ENCODE data around the gene KRT13. TPM values are rescaled to one million over a fixed set of nuclear protein-coding genes. Genes with fewer than 3 reads are reported as not detected.

Gene KRT13
- total and polyA plus RNA-seq, 4 donors: 0.13 to 3.7 (median 2.8) TPM; not detected in 1

DNA sequence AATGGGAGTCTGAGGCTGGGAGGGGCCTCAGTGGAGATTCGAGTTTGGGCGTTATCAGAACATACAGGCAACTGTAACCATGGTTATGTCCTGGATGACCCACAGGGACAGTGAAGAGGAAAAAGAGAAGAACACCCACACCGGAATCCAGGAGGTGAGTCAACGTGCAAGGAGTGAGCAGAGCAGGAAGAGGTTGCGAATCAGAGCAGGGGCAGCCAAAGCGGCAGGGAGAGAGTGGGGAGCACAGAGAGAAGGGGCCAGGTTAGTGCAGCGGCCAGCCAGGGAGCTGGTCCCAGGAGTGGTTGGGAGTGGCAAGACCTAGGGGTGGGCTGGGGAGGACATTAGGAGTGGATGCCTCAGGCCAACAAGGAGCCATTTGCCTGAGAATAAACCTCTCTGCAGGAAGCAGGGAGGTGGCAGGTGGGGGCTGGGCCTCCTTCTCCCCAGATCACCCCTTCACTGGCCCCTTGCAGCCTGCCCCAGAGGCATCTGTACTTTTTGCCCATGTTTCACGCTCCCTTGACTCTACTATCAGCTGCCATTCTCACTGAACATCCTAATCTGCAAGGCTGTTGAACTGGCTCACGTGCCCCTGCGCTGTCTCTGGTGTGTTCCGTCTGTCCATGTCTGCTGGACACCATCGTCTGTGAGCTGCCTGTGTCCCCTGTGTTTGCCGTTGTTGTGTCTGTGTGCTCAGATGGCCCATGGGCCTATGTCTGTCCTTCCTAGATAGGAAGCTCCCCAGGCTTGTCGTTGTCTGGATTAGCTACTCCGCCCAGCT lies 5.1 kb downstream of the KRT13 start:
- DNase-seq (ENCODE audit: low spot score): peak; percentile 51
- no peaks in the 10 kb centered on the region for H3K27me3 ChIP-seq (ENCODE audit: control insufficient read depth in 4 of 4, insufficient read depth in 4 of 4, low read length in 3 of 4)
- no peaks in the 10 kb centered on the region for H3K4me1 ChIP-seq (ENCODE audit: control insufficient read depth in 4 of 4, insufficient read depth in 4 of 4, low read length in 3 of 4)
- no peak for TF ChIP-seq GABPA (IDR thresholded peaks at IDR 0.05 in 1 of 2, conservative IDR thresholded peaks at IDR 0.05 in 1 of 2)
- TF ChIP-seq, protein P1, sequence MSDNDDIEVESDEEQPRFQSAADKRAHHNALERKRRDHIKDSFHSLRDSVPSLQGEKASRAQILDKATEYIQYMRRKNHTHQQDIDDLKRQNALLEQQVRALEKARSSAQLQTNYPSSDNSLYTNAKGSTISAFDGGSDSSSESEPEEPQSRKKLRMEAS (IDR thresholded peaks at IDR 0.05): no peak
- no peak for TF ChIP-seq TAF1 (conservative IDR thresholded peaks at IDR 0.05)
- TF ChIP-seq, protein P2, sequence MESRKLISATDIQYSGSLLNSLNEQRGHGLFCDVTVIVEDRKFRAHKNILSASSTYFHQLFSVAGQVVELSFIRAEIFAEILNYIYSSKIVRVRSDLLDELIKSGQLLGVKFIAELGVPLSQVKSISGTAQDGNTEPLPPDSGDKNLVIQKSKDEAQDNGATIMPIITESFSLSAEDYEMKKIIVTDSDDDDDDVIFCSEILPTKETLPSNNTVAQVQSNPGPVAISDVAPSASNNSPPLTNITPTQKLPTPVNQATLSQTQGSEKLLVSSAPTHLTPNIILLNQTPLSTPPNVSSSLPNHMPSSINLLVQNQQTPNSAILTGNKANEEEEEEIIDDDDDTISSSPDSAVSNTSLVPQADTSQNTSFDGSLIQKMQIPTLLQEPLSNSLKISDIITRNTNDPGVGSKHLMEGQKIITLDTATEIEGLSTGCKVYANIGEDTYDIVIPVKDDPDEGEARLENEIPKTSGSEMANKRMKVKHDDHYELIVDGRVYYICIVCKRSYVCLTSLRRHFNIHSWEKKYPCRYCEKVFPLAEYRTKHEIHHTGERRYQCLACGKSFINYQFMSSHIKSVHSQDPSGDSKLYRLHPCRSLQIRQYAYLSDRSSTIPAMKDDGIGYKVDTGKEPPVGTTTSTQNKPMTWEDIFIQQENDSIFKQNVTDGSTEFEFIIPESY (IDR thresholded peaks at IDR 0.05): no peak
- TF ChIP-seq FOXA2 (IDR thresholded peaks at IDR 0.05): no peak
- TF ChIP-seq RXRA (IDR thresholded peaks at IDR 0.05): no peak
- no peak for TF ChIP-seq HNF4G (IDR thresholded peaks at IDR 0.05)
- no peak for TF ChIP-seq RAD21 (IDR thresholded peaks at IDR 0.05)
- TF ChIP-seq, protein P3, sequence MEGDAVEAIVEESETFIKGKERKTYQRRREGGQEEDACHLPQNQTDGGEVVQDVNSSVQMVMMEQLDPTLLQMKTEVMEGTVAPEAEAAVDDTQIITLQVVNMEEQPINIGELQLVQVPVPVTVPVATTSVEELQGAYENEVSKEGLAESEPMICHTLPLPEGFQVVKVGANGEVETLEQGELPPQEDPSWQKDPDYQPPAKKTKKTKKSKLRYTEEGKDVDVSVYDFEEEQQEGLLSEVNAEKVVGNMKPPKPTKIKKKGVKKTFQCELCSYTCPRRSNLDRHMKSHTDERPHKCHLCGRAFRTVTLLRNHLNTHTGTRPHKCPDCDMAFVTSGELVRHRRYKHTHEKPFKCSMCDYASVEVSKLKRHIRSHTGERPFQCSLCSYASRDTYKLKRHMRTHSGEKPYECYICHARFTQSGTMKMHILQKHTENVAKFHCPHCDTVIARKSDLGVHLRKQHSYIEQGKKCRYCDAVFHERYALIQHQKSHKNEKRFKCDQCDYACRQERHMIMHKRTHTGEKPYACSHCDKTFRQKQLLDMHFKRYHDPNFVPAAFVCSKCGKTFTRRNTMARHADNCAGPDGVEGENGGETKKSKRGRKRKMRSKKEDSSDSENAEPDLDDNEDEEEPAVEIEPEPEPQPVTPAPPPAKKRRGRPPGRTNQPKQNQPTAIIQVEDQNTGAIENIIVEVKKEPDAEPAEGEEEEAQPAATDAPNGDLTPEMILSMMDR (IDR thresholded peaks at IDR 0.05; ENCODE audit: low read depth, low read length, missing input control): no peak
- TF ChIP-seq, protein P4, sequence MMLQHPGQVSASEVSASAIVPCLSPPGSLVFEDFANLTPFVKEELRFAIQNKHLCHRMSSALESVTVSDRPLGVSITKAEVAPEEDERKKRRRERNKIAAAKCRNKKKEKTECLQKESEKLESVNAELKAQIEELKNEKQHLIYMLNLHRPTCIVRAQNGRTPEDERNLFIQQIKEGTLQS (IDR thresholded peaks at IDR 0.05): no peak
- TF ChIP-seq SP1 (IDR thresholded peaks at IDR 0.05): no peak
- TF ChIP-seq, protein P5, sequence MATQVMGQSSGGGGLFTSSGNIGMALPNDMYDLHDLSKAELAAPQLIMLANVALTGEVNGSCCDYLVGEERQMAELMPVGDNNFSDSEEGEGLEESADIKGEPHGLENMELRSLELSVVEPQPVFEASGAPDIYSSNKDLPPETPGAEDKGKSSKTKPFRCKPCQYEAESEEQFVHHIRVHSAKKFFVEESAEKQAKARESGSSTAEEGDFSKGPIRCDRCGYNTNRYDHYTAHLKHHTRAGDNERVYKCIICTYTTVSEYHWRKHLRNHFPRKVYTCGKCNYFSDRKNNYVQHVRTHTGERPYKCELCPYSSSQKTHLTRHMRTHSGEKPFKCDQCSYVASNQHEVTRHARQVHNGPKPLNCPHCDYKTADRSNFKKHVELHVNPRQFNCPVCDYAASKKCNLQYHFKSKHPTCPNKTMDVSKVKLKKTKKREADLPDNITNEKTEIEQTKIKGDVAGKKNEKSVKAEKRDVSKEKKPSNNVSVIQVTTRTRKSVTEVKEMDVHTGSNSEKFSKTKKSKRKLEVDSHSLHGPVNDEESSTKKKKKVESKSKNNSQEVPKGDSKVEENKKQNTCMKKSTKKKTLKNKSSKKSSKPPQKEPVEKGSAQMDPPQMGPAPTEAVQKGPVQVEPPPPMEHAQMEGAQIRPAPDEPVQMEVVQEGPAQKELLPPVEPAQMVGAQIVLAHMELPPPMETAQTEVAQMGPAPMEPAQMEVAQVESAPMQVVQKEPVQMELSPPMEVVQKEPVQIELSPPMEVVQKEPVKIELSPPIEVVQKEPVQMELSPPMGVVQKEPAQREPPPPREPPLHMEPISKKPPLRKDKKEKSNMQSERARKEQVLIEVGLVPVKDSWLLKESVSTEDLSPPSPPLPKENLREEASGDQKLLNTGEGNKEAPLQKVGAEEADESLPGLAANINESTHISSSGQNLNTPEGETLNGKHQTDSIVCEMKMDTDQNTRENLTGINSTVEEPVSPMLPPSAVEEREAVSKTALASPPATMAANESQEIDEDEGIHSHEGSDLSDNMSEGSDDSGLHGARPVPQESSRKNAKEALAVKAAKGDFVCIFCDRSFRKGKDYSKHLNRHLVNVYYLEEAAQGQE (IDR thresholded peaks at IDR 0.05): no peak
- no peak for TF ChIP-seq YY1 (IDR thresholded peaks at IDR 0.05)
- no peaks in the 10 kb centered on the region for H3K9me3 ChIP-seq (ENCODE audit: control insufficient read depth in 4 of 4, low read length in 3 of 4)
- H3K27ac ChIP-seq (ENCODE audit: low read depth in 1 of 2, low read length in 2 of 2): no peak overlapping the region
- no peak overlapping the region for H3K9ac ChIP-seq (ENCODE audit: low read depth in 1 of 2, low read length in 2 of 2)
- H3K4me3 ChIP-seq (ENCODE audit: low read depth in 1 of 3, low read length in 3 of 3): no peak overlapping the region
- H3K36me3 ChIP-seq (ENCODE audit: control insufficient read depth in 4 of 4, insufficient read depth in 3 of 4, low read depth in 1 of 4, low read length in 3 of 4): no peaks in the 10 kb centered on the region
- WGBS: 73% methylated on average over 15 of the region's 15 CpGs

DNA sequence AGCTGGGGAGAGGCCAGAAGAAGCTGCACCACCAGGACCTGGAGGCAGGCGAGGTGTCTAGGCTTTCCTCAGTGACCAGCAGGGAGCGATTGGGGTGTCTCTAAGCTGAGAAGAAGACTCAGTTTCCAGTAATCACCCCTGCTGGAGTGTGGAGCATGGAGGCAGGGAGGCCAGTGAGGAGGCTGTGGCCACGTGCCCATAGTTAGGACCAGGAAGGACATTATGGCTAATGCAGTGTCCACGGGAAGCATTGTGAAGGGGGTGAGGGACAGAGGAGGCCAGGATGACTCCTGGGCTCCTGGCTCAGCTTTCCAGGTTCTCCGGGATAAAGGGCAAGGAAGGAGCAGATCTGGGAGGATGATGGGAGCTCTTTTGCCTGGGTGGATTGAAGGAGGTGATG lies 5.7 kb downstream of the KRT13 start:
- H3K9ac ChIP-seq (ENCODE audit: low read depth in 1 of 2, low read length in 2 of 2): no peak overlapping the region
- H3K4me1 ChIP-seq (ENCODE audit: control insufficient read depth in 4 of 4, insufficient read depth in 4 of 4, low read length in 3 of 4): no peaks in the 10 kb centered on the region
- H3K27me3 ChIP-seq (ENCODE audit: control insufficient read depth in 4 of 4, insufficient read depth in 4 of 4, low read length in 3 of 4): no peaks in the 10 kb centered on the region
- H3K9me3 ChIP-seq (ENCODE audit: control insufficient read depth in 4 of 4, low read length in 3 of 4): no peaks in the 10 kb centered on the region
- no peak overlapping the region for H3K27ac ChIP-seq (ENCODE audit: low read depth in 1 of 2, low read length in 2 of 2)
- H3K36me3 ChIP-seq (ENCODE audit: control insufficient read depth in 4 of 4, insufficient read depth in 3 of 4, low read depth in 1 of 4, low read length in 3 of 4): no peaks in the 10 kb centered on the region
- H3K4me3 ChIP-seq (ENCODE audit: low read depth in 1 of 3, low read length in 3 of 3): no peak overlapping the region
- WGBS: 81% methylated on average over 5 of the region's 5 CpGs
- no peak for TF ChIP-seq SP1 (IDR thresholded peaks at IDR 0.05)
- TF ChIP-seq HNF4G (IDR thresholded peaks at IDR 0.05): no peak
- TF ChIP-seq TAF1 (conservative IDR thresholded peaks at IDR 0.05): no peak
- no peak for TF ChIP-seq GABPA (IDR thresholded peaks at IDR 0.05 in 1 of 2, conservative IDR thresholded peaks at IDR 0.05 in 1 of 2)
- no peak for TF ChIP-seq FOXA1 (IDR thresholded peaks at IDR 0.05)
- TF ChIP-seq RXRA (IDR thresholded peaks at IDR 0.05): no peak
- no peak for DNase-seq (ENCODE audit: low spot score)
